ENCODE data around the gene DUSP28. TPM values are rescaled to one million over a fixed set of nuclear protein-coding genes. Genes with fewer than 3 reads are reported as not detected.

DUSP28 gene
- total RNA-seq, 1 experiment from 2014 or later = 10.9 TPM

- no peak for DNase-seq
- Histone ChIP-seq H3K4me1 (replicated peaks; ENCODE audit: insufficient read depth) (peaks cover 52% of the 10 kb centered on the region), H3K79me2 (ENCODE audit: low read depth) (peaks cover 89% of the 10 kb centered on the region), H3K4me3 (peak overlapping the region; percentile 83), H3K27me3 (ENCODE audit: insufficient read depth, low read depth) (no peaks in the 10 kb centered on the region), H3K4me2 (peak overlapping the region; percentile 97), H3K36me3 (ENCODE audit: low read depth) (no peaks in the 10 kb centered on the region; the same call in 1 of the 2 replicates), H4K20me1 (ENCODE audit: insufficient read depth) (peaks cover 28% of the 10 kb centered on the region), H3K27ac (peak overlapping the region; percentile 61), H3K9me3 (ENCODE audit: insufficient read depth, low read depth) (no peaks in the 10 kb centered on the region), H3F3A (ENCODE audit: insufficient read depth, low read depth) (peaks cover 39% of the 10 kb centered on the region), H2AFZ (no peak overlapping the region), H3K9me2 (ENCODE audit: insufficient read depth) (no peaks in the 10 kb centered on the region)
- no TSS peak for BruUV-seq (replicated peaks)
- intact Hi-C loops (cut with micrococcal nuclease; ENCODE audit: unreplicated experiment) = no loop called here
- POLR2A ChIA-PET (ENCODE audit: unreplicated experiment) = interaction anchor here (1.6 to 2.4 kb wide), 2 partner anchors 24 to 129 kb away, joined by 7 to 17 read pairs; partner anchors contain the start of gene DUSP28
- CTCF ChIA-PET = interaction anchor here (0.5 kb wide), 1 partner anchor 352 kb away, joined by 3 read pairs; no protein-coding TSS in a partner anchor
- no peak for TF ChIP-seq EZH2 (IDR thresholded peaks at IDR 0.05; ENCODE audit: low read depth)
- TF ChIP-seq CTCF (conservative IDR thresholded peaks at IDR 0.05) = no peak
These were observed 24.9 kb downstream of the DUSP28 start for GRCh38 chr2:240585101-240585500.

GRCh38 chr2:240585681-240586197 is 25.6 kb downstream of the DUSP28 start:
- H3K4me2 ChIP-seq = peak overlapping the region; percentile 97
- peak overlapping the region; percentile 94 for H2AFZ ChIP-seq
- H3K9me2 ChIP-seq (ENCODE audit: insufficient read depth) = no peaks in the 10 kb centered on the region
- BruUV-seq (replicated peaks) = TSS peak; percentile 65
- no peaks in the 10 kb centered on the region; the same call in 1 of the 2 replicates for H3K36me3 ChIP-seq (ENCODE audit: low read depth)
- no peak for DNase-seq
- peak overlapping the region; percentile 83 for H3K4me3 ChIP-seq
- peaks cover 47% of the 10 kb centered on the region for H3K4me1 ChIP-seq (replicated peaks; ENCODE audit: insufficient read depth)
- H3K79me2 ChIP-seq (ENCODE audit: low read depth) = peaks cover 88% of the 10 kb centered on the region
- no peaks in the 10 kb centered on the region for H3K9me3 ChIP-seq (ENCODE audit: insufficient read depth, low read depth)
- H3F3A ChIP-seq (ENCODE audit: insufficient read depth, low read depth) = peaks cover 32% of the 10 kb centered on the region
- peaks cover 23% of the 10 kb centered on the region for H4K20me1 ChIP-seq (ENCODE audit: insufficient read depth)
- intact Hi-C loops (cut with micrococcal nuclease; ENCODE audit: unreplicated experiment) = loop anchor here (1.0 kb wide), 1 partner anchor 24 kb away; no protein-coding TSS in a partner anchor
- TF ChIP-seq EZH2 (IDR thresholded peaks at IDR 0.05; ENCODE audit: low read depth) = no peak
- TF ChIP-seq CTCF (conservative IDR thresholded peaks at IDR 0.05) = no peak
- peak overlapping the region; percentile 61 for H3K27ac ChIP-seq
- POLR2A ChIA-PET (ENCODE audit: unreplicated experiment) = interaction anchor here (0.6 to 2.4 kb wide), 5 partner anchors 20 to 273 kb away, joined by 4 to 48 read pairs (median 7); partner anchors contain the start of gene DUSP28
- H3K27me3 ChIP-seq (ENCODE audit: insufficient read depth, low read depth) = no peaks in the 10 kb centered on the region
- CTCF ChIA-PET = interaction anchor here (0.5 to 2.4 kb wide), 5 partner anchors 19 to 352 kb away, joined by 3 to 22 read pairs (median 5); no protein-coding TSS in a partner anchor

- CTCF ChIA-PET = interaction anchor here (1.0 to 2.4 kb wide), 4 partner anchors 18 to 72 kb away, joined by 5 to 22 read pairs (median 8); no protein-coding TSS in a partner anchor
These were observed 26.2 kb downstream of the DUSP28 start, which contains the start of gene CAPN10 for GRCh38 chr2:240586198-240586918. Gene CAPN10 (plus strand): TSS chr2:240586734. CDS start chr2:240586912, 178 bp downstream.

More at GRCh38 chr2:240586198-240586918, 26.2 kb downstream of the DUSP28 start, which contains the start of gene CAPN10:
- peak within 1 kb of the TSS; percentile 94 for H2AFZ ChIP-seq
- BruUV-seq (replicated peaks) = no TSS peak
- peaks cover 26% of the 10 kb centered on the region; the same call in 1 of the 2 replicates for H3F3A ChIP-seq (ENCODE audit: insufficient read depth, low read depth)
- no peaks in the 10 kb centered on the region for H3K9me2 ChIP-seq (ENCODE audit: insufficient read depth)
- peak; percentile 93 to 100 for DNase-seq
- intact Hi-C loops (cut with micrococcal nuclease; ENCODE audit: unreplicated experiment) = loop anchor here (1.0 kb wide), 1 partner anchor 25 kb away; no protein-coding TSS in a partner anchor
- peaks cover 81% of the 10 kb centered on the region for H3K79me2 ChIP-seq (ENCODE audit: low read depth)
- H3K27ac ChIP-seq = peak within 1 kb of the TSS; percentile 61
- POLR2A ChIA-PET (ENCODE audit: unreplicated experiment) = interaction anchor here (0.6 to 2.4 kb wide), 7 partner anchors 21 to 274 kb away, joined by 3 to 48 read pairs (median 7); partner anchors contain the start of gene DUSP28
- no peaks in the 10 kb centered on the region for H3K27me3 ChIP-seq (ENCODE audit: insufficient read depth, low read depth)
- H4K20me1 ChIP-seq (ENCODE audit: insufficient read depth) = peaks cover 23% of the 10 kb centered on the region
- H3K4me1 ChIP-seq (replicated peaks; ENCODE audit: insufficient read depth) = peaks cover 40% of the 10 kb centered on the region
- H3K9me3 ChIP-seq (ENCODE audit: insufficient read depth, low read depth) = no peaks in the 10 kb centered on the region
- no peaks in the 10 kb centered on the region; the same call in 1 of the 2 replicates for H3K36me3 ChIP-seq (ENCODE audit: low read depth)
- TF ChIP-seq CTCF (conservative IDR thresholded peaks at IDR 0.05) = no peak
- TF ChIP-seq EZH2 (IDR thresholded peaks at IDR 0.05; ENCODE audit: low read depth) = no peak
- H3K4me2 ChIP-seq = peak within 1 kb of the TSS; percentile 97
- peak within 1 kb of the TSS; percentile 83 for H3K4me3 ChIP-seq
